ENCODE results near the gene KCNK13.
"Not testable (repeated sequence)": the region's sequence is repeated elsewhere in the genome, so short reads cannot be mapped to it uniquely, and the experiment has no call there.

The KCNK13 gene

GRCh38 chr14:90193925-90194324, 132.1 kb downstream of the KCNK13 start:
- no peak for DNase-seq (ENCODE audit: low read depth)

DNA sequence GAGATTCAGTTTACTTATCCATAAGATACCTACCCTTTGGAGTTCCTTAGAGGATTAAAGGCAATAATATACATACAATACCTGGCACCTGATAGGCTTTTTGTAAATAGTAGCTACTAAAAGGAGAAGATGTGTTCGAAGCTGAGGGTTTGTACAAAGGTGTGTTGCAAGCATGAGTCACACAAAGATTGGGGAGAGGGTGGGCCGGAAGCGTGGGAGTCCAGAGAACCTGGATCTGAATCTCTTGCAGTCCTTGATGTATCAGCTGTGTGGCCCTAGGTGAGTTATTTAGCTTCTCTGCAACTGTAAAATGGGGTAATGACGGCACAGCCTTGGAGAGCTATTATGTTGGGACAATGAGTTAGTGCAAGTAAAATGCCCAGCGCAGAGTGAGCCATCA, 132.9 kb downstream of the KCNK13 start:
- no peak for DNase-seq (ENCODE audit: low read depth)

- DNase-seq (ENCODE audit: low read depth) = no peak
These were observed 136.8 kb downstream of the KCNK13 start for GRCh38 chr14:90198541-90199060.

- DNase-seq (ENCODE audit: low read depth) = not testable (repeated sequence)
These were observed 138.8 kb downstream of the KCNK13 start for GRCh38 chr14:90200546-90200945.

GRCh38 chr14:90201344-90201743, 139.6 kb downstream of the KCNK13 start:
- DNase-seq (ENCODE audit: low read depth) = no peak

GRCh38 chr14:90204516-90204915, 142.7 kb downstream of the KCNK13 start:
- no peak for DNase-seq (ENCODE audit: low read depth)

- no peak for DNase-seq (ENCODE audit: low read depth)
These were observed 151.4 kb downstream of the KCNK13 start for GRCh38 chr14:90213099-90213748.

GRCh38 chr14:90228478-90228877, 166.7 kb downstream of the KCNK13 start:
- no peak for DNase-seq (ENCODE audit: low read depth)

DNA sequence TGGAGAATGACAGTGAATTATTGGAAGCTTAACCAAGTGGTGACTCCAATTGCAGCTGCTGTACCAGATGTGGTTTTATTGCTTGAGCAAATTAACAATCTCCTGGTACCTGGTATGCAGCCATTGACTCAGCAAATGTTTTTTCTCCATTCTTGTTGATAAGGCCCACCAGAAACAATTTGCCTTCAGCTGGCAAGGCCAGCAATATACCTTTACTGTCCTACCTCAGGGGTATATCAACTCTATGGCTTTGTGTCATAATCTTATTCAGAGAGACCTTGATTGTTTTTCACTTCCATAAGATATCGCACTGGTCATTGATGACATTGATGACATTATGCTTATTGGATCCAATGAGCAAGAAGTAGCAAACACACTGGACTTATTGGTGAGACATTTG, 168.1 kb downstream of the KCNK13 start:
- not testable (repeated sequence) for DNase-seq (ENCODE audit: low read depth)

Measured in EH (cell line).